K562 (cell line): ENCODE measurements around the gene CHKB. TPM values are rescaled to one million over a fixed set of nuclear protein-coding genes. Genes with fewer than 3 reads are reported as not detected.

Experiments used
- DIDO1 ChIP-seq: fragments of 450-650 bp; IDR thresholded peaks from 2 replicates; pipeline ENCODE4 v1.6.1; 2016; ENCODE audit warnings: low read depth, missing biosample characterization, missing genetic modification characterization
- ESRRB ChIP-seq: fragments of 250-450 bp; sonication (Bioruptor Pico); IDR thresholded peaks from 2 replicates; pipeline ENCODE4 v1.5.0; 2020; ENCODE audit warnings: mild to moderate bottlenecking, moderate library complexity, borderline replicate concordance
- ETV1 ChIP-seq: fragments of 450-650 bp; conservative IDR thresholded peaks from 2 replicates; pipeline ENCODE4 v1.6.1; 2016; ENCODE audit warnings: missing genetic modification characterization, control low read depth, low read depth, missing compliant biosample characterization
- HDGF ChIP-seq: fragments of 450-650 bp; IDR thresholded peaks from 2 replicates; pipeline ENCODE4 v1.6.1; 2016
- KLF13 ChIP-seq: fragments of 450-650 bp; IDR thresholded peaks from 2 replicates; pipeline ENCODE4 v1.6.1; 2016; ENCODE audit warnings: missing genetic modification characterization, low read depth, mild to moderate bottlenecking, missing compliant biosample characterization, moderate library complexity, borderline replicate concordance
- RB1 ChIP-seq: fragments of 450-650 bp; IDR thresholded peaks from 2 replicates; pipeline ENCODE4 v1.6.1; 2017; ENCODE audit warnings: low read depth, mild to moderate bottlenecking
- SNIP1 ChIP-seq: fragments of 450-650 bp; IDR thresholded peaks from 2 replicates; pipeline ENCODE4 v1.7.1; 2017; ENCODE audit warnings: low read depth, mild to moderate bottlenecking
- SRF ChIP-seq, 2 experiments: fragments of 250-450, 450-650 bp in 1 of 2; sonication (Bioruptor Pico) in 1 of 2; sonication (generic) in 1 of 2; formaldehyde crosslinking; IDR thresholded peaks; 2 replicates each; pipeline versions ENCODE4 v1.5.0 to v1.5.1; 2020 to 2022; ENCODE audit warnings: mild to moderate bottlenecking in 1 of 2, missing genetic modification reagents in 1 of 2
- TFAM ChIP-seq: fragments of 250-450 bp; sonication (Bioruptor Pico); conservative IDR thresholded peaks from 2 replicates; pipeline ENCODE4 v1.5.0; 2021; ENCODE audit warnings: mild to moderate bottlenecking, moderate library complexity
- ZC3H4 ChIP-seq: sonication (generic); formaldehyde crosslinking; IDR thresholded peaks from 2 replicates; pipeline ENCODE4 v1.9.0; 2021; ENCODE audit warnings: missing genetic modification reagents, borderline replicate concordance
- ZNF583 ChIP-seq: fragments of 250-450 bp; sonication (Bioruptor Pico); IDR thresholded peaks from 2 replicates; pipeline ENCODE4 v1.4.0; 2020
- polyA plus RNA-seq, 8 experiments: library from polyadenylated mRNA; depleted of rRNA in 4 of 8; stranded (reverse) in 5 of 8; unstranded in 3 of 8; fragments of >200 nt; fragmentation: Nextera tagmentation in 2 of 8; fragmentation: Illumina TruSeq in 1 of 8; extraction: Ambion mirVana in 2 of 8; extraction: Trizol in 1 of 8; gene quantifications; 2 replicates each; pipeline versions ENCODE4 v1.2.1 to v1.2.3, GENCODE V29; 2011 to 2014; ENCODE audit warnings: inconsistent platforms in 1 of 8, missing spikeins in 1 of 8
- total RNA-seq, 7 experiments: library from RNA; depleted of rRNA in 6 of 7; stranded (reverse); fragments of >200 nt in 6 of 7; fragmentation: Illumina TruSeq in 2 of 7; extraction: Trizol in 2 of 7; gene quantifications; 2 replicates each; pipeline versions ENCODE4 v1.2.1 to v1.2.3, GENCODE V29; 2011 to 2021; ENCODE audit warnings: low replicate concordance in 1 of 7
- TF ChIP-seq, protein P1 (sequence below): fragments of 450-650 bp; IDR thresholded peaks from 2 replicates; pipeline ENCODE4 v1.6.1; 2016; ENCODE audit warnings: low read depth
- TF ChIP-seq, protein P2 (sequence below), 2 experiments: IDR thresholded peaks; 2 replicates each; pipeline ENCODE4 v1.6.1; 2012; ENCODE audit warnings: improper control_type of control experiment in 2 of 2, low read depth in 2 of 2, low read length in 2 of 2, borderline replicate concordance in 1 of 2

The CHKB gene
- total and polyA plus RNA-seq, 9 of the 15 experiments (the other 6 are each of a cell fraction or from before 2014, with no cell fraction given), result 2.7 to 31.0 (median 11.0) TPM

DNA sequence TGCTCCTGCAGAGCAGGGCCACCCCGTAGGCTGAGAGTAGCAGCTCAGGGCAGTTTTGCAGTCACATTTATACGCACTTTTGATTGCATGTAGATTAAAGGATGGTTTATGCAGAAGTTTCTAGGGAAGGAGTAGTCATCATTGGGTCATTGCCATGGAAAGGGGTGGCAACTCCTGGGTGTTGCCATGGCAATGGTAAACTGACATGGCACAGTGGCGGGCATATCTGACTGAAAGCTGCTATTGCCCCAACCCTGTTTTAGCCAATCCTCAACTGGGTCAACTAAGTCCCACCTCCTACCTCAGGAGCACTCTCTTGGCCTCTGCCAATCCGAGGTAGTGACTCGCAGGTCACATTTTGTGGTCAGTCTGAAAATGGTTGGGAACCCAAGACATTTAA, 47.7 kb upstream of the CHKB start (continued):
- TF ChIP-seq ETV1 (tag), result no peak
- no peak for TF ChIP-seq TFAM (CRISPR knock-in tag)
- no peak for TF ChIP-seq ESRRB (CRISPR knock-in tag)
- no peak for TF ChIP-seq RB1
- TF ChIP-seq KLF13 (tag), result no peak
- TF ChIP-seq SRF (CRISPR knock-in tag; IDR thresholded peaks at IDR 0.05), result no peak
- TF ChIP-seq, protein P1, sequence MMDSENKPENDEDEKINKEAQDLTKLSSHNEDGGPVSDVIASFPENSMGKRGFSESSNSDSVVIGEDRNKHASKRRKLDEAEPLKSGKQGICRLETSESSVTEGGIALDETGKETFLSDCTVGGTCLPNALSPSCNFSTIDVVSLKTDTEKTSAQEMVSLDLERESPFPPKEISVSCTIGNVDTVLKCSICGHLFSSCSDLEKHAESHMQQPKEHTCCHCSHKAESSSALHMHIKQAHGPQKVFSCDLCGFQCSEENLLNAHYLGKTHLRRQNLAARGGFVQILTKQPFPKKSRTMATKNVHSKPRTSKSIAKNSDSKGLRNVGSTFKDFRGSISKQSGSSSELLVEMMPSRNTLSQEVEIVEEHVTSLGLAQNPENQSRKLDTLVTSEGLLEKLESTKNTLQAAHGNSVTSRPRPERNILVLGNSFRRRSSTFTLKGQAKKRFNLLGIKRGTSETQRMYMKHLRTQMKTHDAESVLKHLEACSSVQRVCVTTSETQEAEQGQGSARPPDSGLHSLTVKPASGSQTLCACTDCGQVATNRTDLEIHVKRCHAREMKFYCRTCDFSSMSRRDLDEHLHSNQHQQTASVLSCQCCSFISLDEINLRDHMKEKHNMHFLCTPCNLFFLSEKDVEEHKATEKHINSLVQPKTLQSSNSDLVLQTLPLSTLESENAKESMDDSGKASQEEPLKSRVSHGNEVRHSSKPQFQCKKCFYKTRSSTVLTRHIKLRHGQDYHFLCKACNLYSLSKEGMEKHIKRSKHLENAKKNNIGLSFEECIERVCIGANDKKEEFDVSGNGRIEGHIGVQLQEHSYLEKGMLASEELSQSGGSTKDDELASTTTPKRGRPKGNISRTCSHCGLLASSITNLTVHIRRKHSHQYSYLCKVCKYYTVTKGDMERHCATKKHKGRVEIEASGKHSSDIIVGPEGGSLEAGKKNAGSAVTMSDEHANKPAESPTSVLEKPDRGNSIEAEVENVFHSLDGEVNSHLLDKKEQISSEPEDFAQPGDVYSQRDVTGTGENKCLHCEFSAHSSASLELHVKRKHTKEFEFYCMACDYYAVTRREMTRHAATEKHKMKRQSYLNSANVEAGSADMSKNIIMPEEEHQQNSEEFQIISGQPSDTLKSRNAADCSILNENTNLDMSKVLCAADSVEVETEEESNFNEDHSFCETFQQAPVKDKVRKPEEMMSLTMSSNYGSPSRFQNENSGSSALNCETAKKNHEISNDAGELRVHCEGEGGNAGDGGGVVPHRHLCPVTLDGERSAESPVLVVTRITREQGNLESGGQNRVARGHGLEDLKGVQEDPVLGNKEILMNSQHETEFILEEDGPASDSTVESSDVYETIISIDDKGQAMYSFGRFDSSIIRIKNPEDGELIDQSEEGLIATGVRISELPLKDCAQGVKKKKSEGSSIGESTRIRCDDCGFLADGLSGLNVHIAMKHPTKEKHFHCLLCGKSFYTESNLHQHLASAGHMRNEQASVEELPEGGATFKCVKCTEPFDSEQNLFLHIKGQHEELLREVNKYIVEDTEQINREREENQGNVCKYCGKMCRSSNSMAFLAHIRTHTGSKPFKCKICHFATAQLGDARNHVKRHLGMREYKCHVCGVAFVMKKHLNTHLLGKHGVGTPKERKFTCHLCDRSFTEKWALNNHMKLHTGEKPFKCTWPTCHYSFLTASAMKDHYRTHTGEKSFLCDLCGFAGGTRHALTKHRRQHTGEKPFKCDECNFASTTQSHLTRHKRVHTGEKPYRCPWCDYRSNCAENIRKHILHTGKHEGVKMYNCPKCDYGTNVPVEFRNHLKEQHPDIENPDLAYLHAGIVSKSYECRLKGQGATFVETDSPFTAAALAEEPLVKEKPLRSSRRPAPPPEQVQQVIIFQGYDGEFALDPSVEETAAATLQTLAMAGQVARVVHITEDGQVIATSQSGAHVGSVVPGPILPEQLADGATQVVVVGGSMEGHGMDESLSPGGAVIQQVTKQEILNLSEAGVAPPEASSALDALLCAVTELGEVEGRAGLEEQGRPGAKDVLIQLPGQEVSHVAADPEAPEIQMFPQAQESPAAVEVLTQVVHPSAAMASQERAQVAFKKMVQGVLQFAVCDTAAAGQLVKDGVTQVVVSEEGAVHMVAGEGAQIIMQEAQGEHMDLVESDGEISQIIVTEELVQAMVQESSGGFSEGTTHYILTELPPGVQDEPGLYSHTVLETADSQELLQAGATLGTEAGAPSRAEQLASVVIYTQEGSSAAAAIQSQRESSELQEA, result no peak
- no peak for TF ChIP-seq HDGF
- no peak for TF ChIP-seq ZC3H4 (CRISPR knock-in tag)
- TF ChIP-seq SNIP1, result no peak
- no peak for TF ChIP-seq DIDO1
- no peak for TF ChIP-seq ZNF583 (CRISPR knock-in tag)
- TF ChIP-seq, protein P2, sequence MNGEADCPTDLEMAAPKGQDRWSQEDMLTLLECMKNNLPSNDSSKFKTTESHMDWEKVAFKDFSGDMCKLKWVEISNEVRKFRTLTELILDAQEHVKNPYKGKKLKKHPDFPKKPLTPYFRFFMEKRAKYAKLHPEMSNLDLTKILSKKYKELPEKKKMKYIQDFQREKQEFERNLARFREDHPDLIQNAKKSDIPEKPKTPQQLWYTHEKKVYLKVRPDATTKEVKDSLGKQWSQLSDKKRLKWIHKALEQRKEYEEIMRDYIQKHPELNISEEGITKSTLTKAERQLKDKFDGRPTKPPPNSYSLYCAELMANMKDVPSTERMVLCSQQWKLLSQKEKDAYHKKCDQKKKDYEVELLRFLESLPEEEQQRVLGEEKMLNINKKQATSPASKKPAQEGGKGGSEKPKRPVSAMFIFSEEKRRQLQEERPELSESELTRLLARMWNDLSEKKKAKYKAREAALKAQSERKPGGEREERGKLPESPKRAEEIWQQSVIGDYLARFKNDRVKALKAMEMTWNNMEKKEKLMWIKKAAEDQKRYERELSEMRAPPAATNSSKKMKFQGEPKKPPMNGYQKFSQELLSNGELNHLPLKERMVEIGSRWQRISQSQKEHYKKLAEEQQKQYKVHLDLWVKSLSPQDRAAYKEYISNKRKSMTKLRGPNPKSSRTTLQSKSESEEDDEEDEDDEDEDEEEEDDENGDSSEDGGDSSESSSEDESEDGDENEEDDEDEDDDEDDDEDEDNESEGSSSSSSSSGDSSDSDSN (IDR thresholded peaks at IDR 0.05; ENCODE audit: borderline replicate concordance in 1 of 2, low read depth in 2 of 2, low read length in 2 of 2), result no peak
- TF ChIP-seq, all 486 proteins: peak for 0
